IMR-90 (cell line): Measurements from ENCODE around the gene CEP85. TPM values are rescaled to one million over a fixed set of nuclear protein-coding genes. Genes with fewer than 3 reads are reported as not detected.

Experiments used
- ATAC-seq: fragments of 200-7000 bp; cut with Tn5 transposase; 2 replicates; pipeline ENCODE4 v1.9.1; 2020; ENCODE audit warnings: low read depth, mild to moderate bottlenecking, moderate library complexity
- BruUV-seq: library from RNA; stranded (reverse); fragments of 400-500 nt; replicated peaks from 2 replicates; lab custom pipeline; 2021; lab: Mats Ljungman, UMichigan
- CTCF ChIA-PET: fragments of 300-600 bp; formaldehyde crosslinking; extraction: SDS; loops from one replicate; lab custom pipeline; 2021; ENCODE audit warnings: antibody characterized with exemption; lab: Yijun Ruan, JAX
- POLR2A ChIA-PET: fragments of 300-600 bp; sonication (Branson Sonifier 250); formaldehyde crosslinking; loops from one replicate; lab custom pipeline; 2022; ENCODE audit warnings: antibody characterized with exemption; ENCODE audit not compliant: unreplicated experiment; lab: Charles Lee
- DNase-seq: peaks from one replicate; pipeline ENCODE4 v3.0.0; 2013
- H2AFZ ChIP-seq: replicated peaks from 2 replicates; pipeline ENCODE3; 2013; ENCODE audit warnings: low read length, mild to moderate bottlenecking; ENCODE audit not compliant: poor library complexity
- H2AK5ac ChIP-seq: 2 replicates; pipeline ENCODE4 v1.6.1; 2013; ENCODE audit warnings: low read depth, low read length, inconsistent platforms
- H2AK9ac ChIP-seq: replicated peaks from 2 replicates; pipeline ENCODE3; 2013; ENCODE audit warnings: mild to moderate bottlenecking, low read depth, low read length, moderate library complexity; ENCODE audit not compliant: poor library complexity
- H2BK120ac ChIP-seq: 2 replicates; pipeline ENCODE4 v1.6.1; 2013; ENCODE audit warnings: low read depth, low read length, inconsistent platforms
- H2BK15ac ChIP-seq: 3 replicates; pipeline ENCODE4 v1.6.1; 2013; ENCODE audit warnings: low read depth, low read length, inconsistent platforms
- H2BK20ac ChIP-seq: 2 replicates; pipeline ENCODE4 v1.6.1; 2013; ENCODE audit warnings: low read depth, mild to moderate bottlenecking, inconsistent platforms, low read length, moderate library complexity
- H2BK5ac ChIP-seq: 2 replicates; pipeline ENCODE4 v1.6.1; 2013; ENCODE audit warnings: mild to moderate bottlenecking, low read depth, low read length, inconsistent platforms; ENCODE audit not compliant: poor library complexity, severe bottlenecking
- H3K14ac ChIP-seq: replicated peaks from 2 replicates; pipeline ENCODE4 v1.6.1; 2013; ENCODE audit warnings: low read depth, low read length, inconsistent platforms
- H3K18ac ChIP-seq: 2 replicates; pipeline ENCODE4 v1.6.1; 2013; ENCODE audit warnings: low read depth, low read length, control low read depth
- H3K23ac ChIP-seq: 2 replicates; pipeline ENCODE4 v1.6.1; 2013; ENCODE audit warnings: low read depth, low read length, inconsistent platforms
- H3K27ac ChIP-seq: 2 replicates; pipeline ENCODE4 v1.5.1; 2013; ENCODE audit warnings: mild to moderate bottlenecking, control low read depth, low read length; ENCODE audit not compliant: insufficient read depth
- H3K27me3 ChIP-seq: 2 replicates; pipeline ENCODE4 v1.6.1; 2013; ENCODE audit warnings: low read length; ENCODE audit not compliant: control insufficient read depth, insufficient read depth
- H3K36me3 ChIP-seq: 2 replicates; pipeline ENCODE4 v1.6.1; 2013; ENCODE audit warnings: low read length, mixed read lengths; ENCODE audit not compliant: control insufficient read depth, insufficient read depth
- H3K4ac ChIP-seq: 2 replicates; pipeline ENCODE4 v1.6.1; 2013; ENCODE audit warnings: low read depth, low read length, inconsistent platforms
- H3K4me1 ChIP-seq: 2 replicates; pipeline ENCODE4 v1.6.1; 2013; ENCODE audit warnings: low read length, mixed read lengths; ENCODE audit not compliant: control insufficient read depth, insufficient read depth
- H3K4me2 ChIP-seq: 2 replicates; pipeline ENCODE4 v1.6.1; 2013; ENCODE audit warnings: low read depth, mild to moderate bottlenecking, control low read depth, low read length, moderate library complexity
- H3K4me3 ChIP-seq: 2 replicates; pipeline ENCODE4 v1.5.1; 2013; ENCODE audit warnings: low read depth, mild to moderate bottlenecking, control low read depth, low read length, moderate library complexity; ENCODE audit not compliant: insufficient read depth
- H3K56ac ChIP-seq: 2 replicates; pipeline ENCODE4 v1.6.1; 2013; ENCODE audit warnings: low read length, inconsistent platforms; ENCODE audit not compliant: insufficient read depth; ENCODE audit errors: extremely low read depth
- H3K79me1 ChIP-seq, 2 experiments: 2 replicates each; pipeline ENCODE4 v1.6.1; 2013; ENCODE audit warnings: low read length in 2 of 2, inconsistent platforms in 1 of 2, low read depth in 1 of 2
- H3K9ac ChIP-seq: 2 replicates; pipeline ENCODE4 v1.6.1; 2013; ENCODE audit warnings: low read depth, low read length, control low read depth
- H3K9me1 ChIP-seq: 2 replicates; pipeline ENCODE4 v1.6.1; 2013; ENCODE audit warnings: low read length, inconsistent platforms; ENCODE audit not compliant: insufficient read depth
- H3K9me3 ChIP-seq: 2 replicates; pipeline ENCODE4 v1.6.1; 2013; ENCODE audit warnings: low read length; ENCODE audit not compliant: control insufficient read depth, insufficient read depth
- H4K20me1 ChIP-seq: 2 replicates; pipeline ENCODE4 v1.6.1; 2013; ENCODE audit warnings: low read length, inconsistent platforms; ENCODE audit not compliant: insufficient read depth
- H4K5ac ChIP-seq: 2 replicates; pipeline ENCODE4 v1.6.1; 2013; ENCODE audit warnings: mild to moderate bottlenecking, low read depth, low read length, control low read depth
- H4K8ac ChIP-seq, 2 experiments: 2 replicates each; pipeline ENCODE4 v1.6.1; 2013; ENCODE audit warnings: low read depth in 2 of 2, low read length in 2 of 2, control low read depth in 1 of 2, inconsistent platforms in 1 of 2
- H4K91ac ChIP-seq: 2 replicates; pipeline ENCODE4 v1.6.1; 2013; ENCODE audit warnings: low read depth, low read length, inconsistent platforms; ENCODE audit not compliant: insufficient read depth
- MAFK ChIP-seq: IDR thresholded peaks from 2 replicates; pipeline ENCODE4 v1.6.1; 2012; ENCODE audit warnings: low read depth, low read length, improper control_type of control experiment
- NFE2L2 ChIP-seq: fragments of 150-350 bp; IDR thresholded peaks from 2 replicates; pipeline ENCODE4 v1.6.1; 2016; ENCODE audit warnings: low read depth, mild to moderate bottlenecking, low read length
- WGBS, 2 experiments: methylation state at CpG; one replicate each; pipeline versions ENCODE4 v1.1.5 to v1.1.7; 2013; ENCODE audit warnings: missing lambda C conversion rate in 2 of 2; ENCODE audit not compliant: insufficient read length in 1 of 2; ENCODE audit errors: extremely low coverage in 2 of 2; 5-methylcytosine and 5-hydroxymethylcytosine counted together
- dilution Hi-C: fragments of 300-500 bp; cut with HindIII; formaldehyde crosslinking; loops from one replicate; pipeline ENCODE4 v1.14.3; 2018; ENCODE audit warnings: low sequenced_read_pairs; ENCODE audit not compliant: unreplicated experiment
- in situ Hi-C: fragments of 300-500 bp; cut with MboI; formaldehyde crosslinking; loops from 3 replicates; pipeline ENCODE4 v1.14.3; 2019; ENCODE audit warnings: low sequenced_read_pairs, inconsistent platforms, mixed read lengths
- intact Hi-C: fragments of 100-400 bp; cut with micrococcal nuclease; formaldehyde crosslinking; loops from 2 replicates; pipeline ENCODE4 v1.10.0; 2022
- polyA plus RNA-seq, 3 experiments: library from polyadenylated mRNA; depleted of rRNA; stranded (reverse); fragments of >200 nt; gene quantifications; 2 replicates each; pipeline ENCODE4 v1.2.3, GENCODE V29; 2012; ENCODE audit warnings: low replicate concordance in 1 of 3
- total RNA-seq: library from RNA; depleted of rRNA; stranded (reverse); fragments of >200 nt; gene quantifications from 2 replicates; pipeline ENCODE4 v1.2.3, GENCODE V29; 2012

Gene CEP85
- total and polyA plus RNA-seq, 2 of the 4 experiments (the other 2 are of a cell fraction), result 11.5 to 11.8 TPM

- Histone ChIP-seq H2BK120ac (no peak overlapping the region), H3K79me1 (no peaks in the 10 kb centered on the region), H3K14ac (no peak overlapping the region), H3K18ac (no peak overlapping the region), H4K20me1 (no peaks in the 10 kb centered on the region), H3K4me3 (no peak overlapping the region), H2BK15ac (no peak overlapping the region), H3K9me3 (no peaks in the 10 kb centered on the region), H3K9me1 (no peaks in the 10 kb centered on the region), H2AK9ac (no peak overlapping the region), H3K27me3 (peaks cover 40% of the 10 kb centered on the region), H2AK5ac (no peak overlapping the region), H3K27ac (no peak overlapping the region), H2AFZ (no peak overlapping the region), H3K56ac (no peak overlapping the region), H3K23ac (no peak overlapping the region), H4K5ac (no peak overlapping the region), H2BK5ac (no peak overlapping the region), H4K91ac (no peak overlapping the region), H4K8ac (no peak overlapping the region), H3K4me2 (no peak overlapping the region), H2BK20ac (no peak overlapping the region), H3K36me3 (no peaks in the 10 kb centered on the region), H3K4me1 (no peaks in the 10 kb centered on the region), H3K4ac (no peak overlapping the region), H3K9ac (no peak overlapping the region)
- DNase-seq (no peak), ATAC-seq (no peak)
- in situ Hi-C loops (no loop called here), intact Hi-C loops (no loop called here), dilution Hi-C loops (no loop called here)
- CTCF ChIA-PET, result no interaction called here
- TF ChIP-seq MAFK, result no peak
- no peak for TF ChIP-seq NFE2L2
- POLR2A ChIA-PET, result no interaction called here
- WGBS, 2 experiments, result no CpG with 5 or more reads among the region's 3 CpGs
- BruUV-seq, result no TSS peak
These were observed 36.7 kb upstream of the CEP85 start for GRCh38 chr1:26197301-26197700.
